Measurements from ENCODE around the gene DNAH1. TPM values are rescaled to one million over a fixed set of nuclear protein-coding genes. Genes with fewer than 3 reads are reported as not detected.

Gene DNAH1
- polyA plus RNA-seq, 5 donors, result 7.2 to 12.4 (median 11.1) TPM

DNA sequence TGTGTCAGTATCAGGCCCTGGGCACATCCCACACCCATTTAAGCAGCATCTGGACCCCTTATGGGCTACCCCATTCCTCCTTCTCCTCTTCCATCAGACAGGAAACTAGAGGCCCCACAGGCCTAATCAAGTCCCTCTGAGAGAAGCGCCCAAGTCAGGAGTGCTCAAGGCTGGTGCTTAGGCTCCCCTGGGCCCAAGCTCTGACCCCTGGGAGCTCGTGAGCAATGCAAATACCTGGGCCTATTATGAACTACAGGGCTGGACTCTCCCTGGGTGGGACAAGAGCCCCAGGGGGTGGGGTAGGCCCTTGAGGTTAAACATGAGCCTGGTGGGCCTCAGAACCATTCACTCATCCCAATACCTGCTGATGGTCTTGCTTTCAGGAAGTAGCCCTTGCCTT is 71.4 kb downstream of the DNAH1 start:
- no peak for DNase-seq

DNA sequence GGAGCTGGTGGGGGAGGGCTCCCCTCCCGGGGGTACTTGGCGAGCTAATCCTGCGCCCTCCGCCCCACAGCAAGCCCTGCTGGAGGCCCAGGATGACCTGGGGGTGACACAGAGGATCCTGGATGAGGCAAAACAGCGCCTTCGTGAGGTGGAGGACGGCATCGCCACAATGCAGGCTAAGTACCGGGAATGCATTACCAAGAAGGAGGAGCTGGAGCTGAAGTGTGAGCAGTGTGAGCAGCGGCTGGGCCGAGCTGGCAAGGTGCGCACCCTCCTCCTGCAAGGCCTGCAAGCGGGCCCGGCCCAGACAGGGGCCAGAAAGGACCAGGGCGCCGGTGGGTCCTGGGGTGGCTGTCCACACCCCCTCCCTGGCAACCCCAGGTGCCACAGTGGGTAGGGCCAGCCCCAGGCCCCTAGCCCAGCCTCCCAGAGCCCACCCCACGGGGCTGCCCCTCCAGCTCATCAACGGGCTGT is 72.3 kb downstream of the DNAH1 start:
- no peak for DNase-seq

DNA sequence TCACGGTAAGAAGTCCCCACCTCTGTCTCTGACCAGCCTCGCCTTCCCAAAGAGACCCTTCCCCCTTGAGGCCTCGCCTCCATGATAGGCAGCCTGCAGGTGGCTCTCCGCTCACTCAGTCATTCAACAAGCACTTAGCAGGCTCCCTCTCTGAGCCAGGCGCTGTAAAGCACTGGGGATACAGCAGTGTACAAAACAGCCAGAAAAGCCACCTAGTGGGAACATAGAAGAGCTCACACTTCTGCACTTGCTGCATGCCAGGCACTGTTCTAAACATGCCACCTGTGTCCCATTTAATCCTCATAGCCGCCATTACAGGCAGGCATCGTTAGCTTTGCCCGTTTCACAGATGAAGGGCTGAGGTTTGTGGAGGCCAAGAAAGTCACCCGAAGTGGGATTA is 72.8 kb downstream of the DNAH1 start:
- DNase-seq, result no peak

DNA sequence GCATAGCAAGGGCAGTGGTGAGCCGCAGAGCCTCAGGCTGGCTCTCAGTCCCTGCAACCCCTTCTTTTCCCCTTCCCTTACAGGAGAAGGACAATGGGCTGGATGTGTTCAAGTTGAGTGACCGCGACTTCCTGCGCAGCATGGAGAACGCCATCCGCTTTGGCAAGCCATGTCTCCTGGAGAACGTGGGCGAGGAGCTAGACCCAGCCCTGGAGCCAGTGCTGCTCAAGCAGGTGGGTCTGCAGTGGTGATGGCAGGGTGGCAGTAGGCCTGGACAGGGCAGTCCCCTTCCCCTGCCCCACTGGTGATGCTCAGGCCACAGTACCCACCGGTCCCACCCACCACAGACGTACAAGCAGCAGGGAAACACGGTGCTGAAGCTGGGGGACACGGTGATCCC is 75.0 kb downstream of the DNAH1 start:
- DNase-seq, result no peak

DNA sequence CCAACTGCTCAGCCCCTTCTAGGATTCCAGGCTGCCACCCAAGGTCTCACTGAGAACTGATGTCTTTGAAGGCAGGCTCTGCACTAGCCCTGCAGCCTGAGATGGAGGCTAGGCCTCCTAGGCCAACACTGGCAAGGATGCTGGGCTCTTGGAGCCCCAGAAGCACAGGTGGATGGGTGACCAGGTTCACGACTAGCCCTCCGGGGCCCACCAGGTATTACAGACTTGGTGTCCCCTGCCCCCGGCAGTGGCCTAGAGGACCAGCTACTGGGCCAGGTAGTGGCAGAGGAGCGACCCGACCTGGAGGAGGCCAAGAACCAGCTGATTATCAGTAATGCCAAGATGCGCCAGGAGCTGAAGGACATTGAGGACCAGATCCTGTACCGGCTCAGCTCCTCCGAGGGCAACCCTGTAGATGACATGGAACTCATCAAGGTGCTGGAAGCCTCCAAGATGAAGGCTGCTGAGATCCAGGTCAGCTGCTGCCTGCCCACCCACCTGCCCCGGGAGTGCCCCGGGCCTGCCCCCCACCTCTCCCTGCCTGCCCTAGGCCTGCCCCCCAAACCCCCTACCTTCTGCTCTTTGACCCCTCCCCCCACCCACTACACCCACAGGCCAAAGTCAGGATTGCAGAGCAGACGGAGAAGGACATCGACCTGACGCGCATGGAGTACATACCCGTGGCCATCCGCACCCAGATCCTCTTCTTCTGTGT is 76.3 kb downstream of the DNAH1 start:
- no peak for DNase-seq

DNA sequence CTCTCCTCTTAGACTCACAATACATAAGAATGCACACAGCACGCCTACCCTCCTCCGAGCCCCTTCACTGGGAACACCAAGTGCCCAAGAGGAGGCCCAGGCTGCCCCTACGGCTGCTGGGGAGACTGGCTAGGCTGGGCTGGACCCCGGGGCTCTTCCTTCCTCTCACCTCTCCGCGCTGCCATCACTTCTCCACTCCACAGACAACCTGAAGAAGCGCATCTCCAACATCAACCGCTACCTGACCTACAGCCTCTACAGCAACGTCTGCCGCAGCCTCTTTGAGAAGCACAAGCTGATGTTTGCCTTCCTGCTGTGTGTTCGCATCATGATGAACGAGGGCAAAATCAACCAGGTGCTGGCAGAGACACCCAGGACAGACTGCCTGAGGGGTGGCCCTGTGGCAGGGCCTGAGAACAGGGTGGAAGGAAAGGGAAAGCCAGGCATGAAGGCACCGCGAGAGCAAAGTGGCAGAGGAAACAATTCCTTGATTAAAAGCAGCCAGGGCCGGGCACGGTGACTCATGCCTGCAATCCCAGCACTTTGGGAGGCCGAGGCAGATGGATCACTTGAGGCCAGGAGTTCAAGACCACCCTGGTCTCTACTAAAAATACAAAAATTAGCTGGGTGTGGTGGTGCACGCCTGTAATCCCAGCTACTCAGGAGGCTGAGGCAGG is 77.2 kb downstream of the DNAH1 start:
- no peak for DNase-seq

DNA sequence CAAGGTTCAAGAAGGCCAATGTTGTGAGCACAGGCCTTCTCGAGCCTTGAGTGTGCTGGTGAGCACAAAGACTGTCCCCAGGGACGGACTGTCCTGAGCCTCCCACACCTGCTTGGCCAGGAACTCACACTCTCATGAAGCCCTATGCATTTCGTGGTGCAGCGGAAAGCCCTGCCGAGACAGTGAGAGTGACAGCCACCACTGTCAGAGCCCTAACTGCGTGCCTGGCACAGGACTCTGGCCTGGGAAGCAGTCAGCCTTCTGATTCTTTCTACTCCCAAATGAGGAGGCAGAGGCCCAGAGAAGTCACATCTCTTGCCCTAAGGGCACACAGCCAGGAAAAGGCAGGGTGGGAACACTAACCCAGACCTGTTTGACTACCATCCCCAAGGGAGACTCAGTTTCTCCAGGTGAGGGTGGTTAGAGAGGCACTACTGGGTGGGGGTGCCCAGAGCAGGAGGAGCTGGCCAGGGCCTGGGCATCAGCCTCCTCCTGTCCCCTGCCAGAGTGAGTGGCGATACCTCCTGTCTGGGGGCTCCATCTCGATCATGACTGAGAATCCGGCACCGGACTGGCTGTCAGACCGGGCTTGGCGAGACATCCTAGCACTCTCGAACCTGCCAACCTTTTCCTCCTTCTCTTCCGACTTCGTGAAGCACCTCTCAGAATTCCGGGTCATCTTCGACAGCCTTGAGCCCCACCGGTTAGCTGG is 78.0 kb downstream of the DNAH1 start:
- DNase-seq, result no peak

DNA sequence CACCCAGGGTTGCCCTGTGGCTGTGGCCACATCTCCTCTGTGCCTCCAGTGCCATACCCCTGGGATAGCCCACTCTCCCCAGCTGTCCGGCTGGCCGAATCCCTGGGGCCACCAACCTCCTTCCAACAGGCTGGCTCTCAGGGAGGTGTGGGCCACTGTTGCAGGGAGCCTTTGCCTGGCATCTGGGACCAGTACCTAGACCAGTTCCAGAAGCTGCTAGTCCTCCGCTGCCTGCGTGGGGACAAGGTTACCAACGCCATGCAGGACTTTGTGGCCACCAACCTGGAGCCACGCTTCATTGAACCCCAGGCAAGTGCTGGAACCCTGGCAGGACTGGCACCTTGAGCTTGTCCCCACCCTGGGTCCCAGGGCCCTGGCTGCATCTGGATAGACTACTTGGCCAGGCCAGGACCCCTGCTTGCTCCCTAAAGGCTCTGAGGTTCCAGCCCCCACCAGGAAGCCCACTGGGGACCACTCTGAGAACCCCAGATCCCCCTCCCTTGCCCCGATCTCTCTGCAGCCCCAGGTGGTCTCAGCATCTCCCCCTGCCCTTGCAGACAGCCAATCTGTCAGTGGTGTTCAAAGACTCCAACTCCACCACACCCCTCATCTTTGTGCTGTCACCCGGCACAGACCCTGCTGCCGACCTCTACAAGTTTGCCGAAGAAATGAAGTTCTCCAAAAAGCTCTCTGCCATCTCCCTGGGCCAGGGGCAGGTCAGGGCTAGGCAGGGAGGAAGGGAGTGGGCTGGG is 78.8 kb downstream of the DNAH1 start:
- DNase-seq, result no peak

DNA sequence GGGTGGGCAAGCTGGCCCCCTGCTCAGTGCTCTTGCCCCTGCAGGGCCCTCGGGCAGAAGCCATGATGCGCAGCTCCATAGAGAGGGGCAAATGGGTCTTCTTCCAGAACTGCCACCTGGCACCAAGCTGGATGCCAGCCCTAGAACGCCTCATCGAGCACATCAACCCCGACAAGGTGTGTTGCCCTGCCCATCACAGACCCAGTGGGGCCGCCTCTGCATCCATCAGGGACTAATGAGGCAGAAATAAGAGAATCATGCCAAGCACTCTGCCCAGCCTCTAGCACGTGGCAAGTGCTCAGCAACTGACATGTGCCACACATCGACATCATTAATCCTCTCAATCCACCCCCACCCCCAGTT is 79.4 kb downstream of the DNAH1 start:
- no peak for DNase-seq

DNA sequence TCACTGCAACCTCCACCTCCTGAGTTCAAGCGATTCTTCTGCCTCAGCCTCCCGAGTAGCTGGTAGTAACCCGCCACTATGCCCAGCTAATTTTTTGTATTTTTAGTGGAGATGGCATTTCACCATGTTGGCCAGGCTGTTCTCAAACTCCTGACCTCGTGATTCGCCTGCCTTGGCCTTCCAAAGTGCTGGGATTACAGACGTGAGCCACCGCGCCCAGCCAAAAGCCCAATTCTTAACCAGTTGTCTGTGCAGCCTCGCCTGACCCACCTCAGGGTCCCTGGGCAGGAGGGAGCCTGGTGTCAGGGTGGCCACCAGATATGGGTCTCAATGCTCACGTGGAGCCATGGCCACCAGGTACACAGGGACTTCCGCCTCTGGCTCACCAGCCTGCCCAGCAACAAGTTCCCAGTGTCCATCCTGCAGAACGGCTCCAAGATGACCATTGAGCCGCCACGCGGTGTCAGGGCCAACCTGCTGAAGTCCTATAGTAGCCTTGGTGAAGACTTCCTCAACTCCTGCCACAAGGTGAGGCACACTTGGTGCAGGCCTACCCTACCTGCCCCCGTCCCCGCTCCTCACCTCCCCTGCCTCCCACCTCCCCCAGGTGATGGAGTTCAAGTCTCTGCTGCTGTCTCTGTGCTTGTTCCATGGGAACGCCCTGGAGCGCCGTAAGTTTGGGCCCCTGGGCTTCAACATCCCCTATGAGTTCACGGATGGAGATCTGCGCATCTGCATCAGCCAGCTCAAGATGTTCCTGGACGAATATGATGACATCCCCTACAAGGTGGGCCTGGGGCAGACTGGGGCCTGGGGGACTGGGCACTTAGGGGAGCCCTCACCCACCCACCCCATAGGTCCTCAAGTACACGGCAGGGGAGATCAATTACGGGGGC is 80.1 kb downstream of the DNAH1 start:
- DNase-seq, result no peak

DNA sequence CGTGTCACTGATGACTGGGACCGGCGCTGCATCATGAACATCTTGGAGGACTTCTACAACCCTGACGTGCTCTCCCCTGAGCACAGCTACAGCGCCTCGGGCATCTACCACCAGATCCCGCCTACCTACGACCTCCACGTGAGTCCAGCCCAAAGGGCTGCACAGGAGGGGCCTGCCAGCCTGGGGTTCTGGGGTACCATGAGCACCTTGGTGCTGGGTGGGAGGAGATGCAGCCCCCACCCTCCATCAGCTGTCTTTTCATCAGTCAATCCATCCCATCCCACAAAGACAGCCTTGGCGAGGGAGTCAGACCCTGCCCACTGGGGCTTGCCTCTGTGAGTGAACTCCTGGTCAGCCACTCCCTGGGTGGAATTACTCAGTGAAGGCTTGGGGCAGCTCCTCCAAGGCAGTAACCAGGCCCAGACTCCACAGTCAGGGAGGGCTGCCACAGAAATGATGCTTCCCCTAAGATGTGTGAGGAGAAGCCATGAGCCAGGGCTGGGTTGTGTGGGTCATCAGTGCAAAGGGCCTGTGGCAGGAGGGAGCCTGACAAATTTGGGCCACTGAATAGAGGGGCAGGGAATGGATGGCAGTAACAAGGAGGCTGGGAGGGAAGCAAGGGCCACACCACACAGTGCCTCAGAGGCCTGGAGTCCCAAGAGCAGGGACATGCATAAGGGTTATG is 80.9 kb downstream of the DNAH1 start:
- DNase-seq, result no peak

DNA sequence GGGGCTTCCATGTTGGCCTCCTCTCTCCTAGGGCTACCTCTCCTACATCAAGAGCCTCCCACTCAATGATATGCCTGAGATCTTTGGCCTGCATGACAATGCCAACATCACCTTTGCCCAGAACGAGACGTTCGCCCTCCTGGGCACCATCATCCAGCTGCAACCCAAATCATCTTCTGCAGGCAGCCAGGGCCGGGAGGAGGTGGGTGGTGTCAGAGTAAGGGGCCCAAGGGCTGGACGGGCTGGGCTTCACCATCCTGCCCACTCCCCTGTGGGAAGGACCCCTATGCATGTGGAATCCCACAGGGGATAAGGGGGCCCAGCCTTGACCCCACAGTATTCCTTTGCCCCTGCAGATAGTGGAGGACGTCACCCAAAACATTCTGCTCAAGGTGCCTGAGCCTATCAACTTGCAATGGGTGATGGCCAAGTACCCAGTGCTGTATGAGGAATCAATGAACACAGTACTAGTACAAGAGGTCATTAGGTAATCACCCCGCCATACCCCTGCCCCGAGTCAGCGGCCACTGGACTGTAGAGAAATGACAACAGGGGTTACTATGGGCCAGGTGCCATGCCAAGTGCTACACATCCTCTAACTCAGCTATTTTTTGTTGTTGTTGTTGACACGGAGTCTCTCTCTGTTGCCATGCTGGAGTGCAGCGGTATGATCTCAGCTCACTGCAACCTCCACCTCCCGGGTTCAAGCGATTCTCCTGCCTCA is 81.7 kb downstream of the DNAH1 start:
- DNase-seq, result no peak

DNA sequence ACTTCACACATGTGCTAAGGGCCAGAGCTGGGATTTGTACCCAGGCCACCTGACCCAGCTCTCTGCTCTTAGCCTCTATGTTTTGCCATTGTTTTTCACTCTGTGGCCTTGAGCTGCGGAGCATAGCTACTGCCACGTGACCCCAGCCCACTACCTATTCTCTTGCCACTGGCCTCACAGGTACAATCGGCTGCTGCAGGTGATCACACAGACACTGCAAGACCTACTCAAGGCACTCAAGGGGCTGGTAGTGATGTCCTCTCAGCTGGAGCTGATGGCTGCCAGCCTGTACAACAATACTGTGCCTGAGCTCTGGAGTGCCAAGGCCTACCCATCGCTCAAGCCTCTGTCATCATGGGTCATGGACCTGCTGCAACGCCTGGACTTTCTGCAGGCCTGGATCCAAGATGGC is 82.6 kb downstream of the DNAH1 start:
- no peak for DNase-seq

DNA sequence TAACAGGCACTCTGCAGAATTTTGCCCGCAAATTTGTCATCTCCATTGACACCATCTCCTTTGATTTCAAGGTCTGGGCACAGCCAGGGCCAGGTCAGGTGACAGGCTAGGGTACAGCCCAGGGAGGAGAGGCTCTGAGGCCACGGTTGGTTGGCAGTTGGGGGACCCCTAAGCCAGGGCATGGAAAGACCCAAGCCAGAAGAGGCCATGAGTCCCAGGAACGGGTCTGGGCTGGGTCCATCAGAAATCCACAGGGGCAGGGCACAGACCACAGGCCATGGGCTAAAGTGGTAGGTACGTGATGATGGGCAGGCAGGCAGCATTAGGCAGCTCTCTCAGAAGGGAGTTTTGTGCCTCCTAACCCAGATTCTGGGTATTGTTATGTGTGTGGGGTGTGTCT is 83.0 kb downstream of the DNAH1 start:
- no peak for DNase-seq

DNA sequence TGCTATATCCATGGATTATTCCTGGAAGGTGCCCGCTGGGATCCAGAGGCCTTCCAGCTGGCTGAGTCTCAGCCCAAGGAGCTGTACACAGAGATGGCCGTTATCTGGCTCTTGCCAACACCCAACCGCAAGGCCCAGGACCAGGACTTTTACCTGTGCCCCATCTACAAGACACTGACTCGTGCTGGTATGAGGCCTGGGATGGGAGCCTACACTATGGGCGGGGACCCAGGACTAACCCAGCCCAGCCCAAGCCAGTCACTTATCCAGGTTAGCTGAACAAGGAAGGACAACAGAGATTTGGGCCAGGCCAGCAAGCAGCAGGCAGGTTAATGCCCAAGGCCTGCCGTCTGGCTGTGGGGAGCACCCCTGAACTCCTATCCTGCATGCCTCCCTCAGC is 83.5 kb downstream of the DNAH1 start:
- DNase-seq, result no peak

DNA sequence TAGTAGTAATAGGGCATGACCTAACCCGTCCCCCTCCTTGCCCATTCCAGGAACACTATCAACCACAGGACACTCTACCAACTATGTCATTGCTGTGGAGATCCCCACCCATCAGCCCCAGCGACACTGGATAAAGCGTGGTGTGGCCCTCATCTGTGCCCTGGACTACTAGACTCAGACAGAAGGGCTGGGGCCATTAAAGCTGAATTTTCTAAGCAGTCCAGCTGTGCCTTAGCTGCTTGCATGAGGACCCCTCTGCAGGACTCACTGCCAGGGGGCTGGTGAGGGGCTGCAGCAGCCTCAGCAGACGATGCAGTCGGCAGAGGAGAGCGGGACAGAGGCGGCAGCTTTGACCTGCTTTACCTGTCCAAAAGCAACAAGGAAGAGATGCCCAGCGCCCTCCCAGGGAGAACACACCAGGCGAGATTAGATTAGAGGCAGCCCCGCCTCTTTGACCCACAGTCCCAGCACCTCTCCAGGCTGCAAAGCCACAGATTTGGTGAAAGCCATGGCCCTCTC is 84.2 kb downstream of the DNAH1 start:
- no peak for DNase-seq

DNA sequence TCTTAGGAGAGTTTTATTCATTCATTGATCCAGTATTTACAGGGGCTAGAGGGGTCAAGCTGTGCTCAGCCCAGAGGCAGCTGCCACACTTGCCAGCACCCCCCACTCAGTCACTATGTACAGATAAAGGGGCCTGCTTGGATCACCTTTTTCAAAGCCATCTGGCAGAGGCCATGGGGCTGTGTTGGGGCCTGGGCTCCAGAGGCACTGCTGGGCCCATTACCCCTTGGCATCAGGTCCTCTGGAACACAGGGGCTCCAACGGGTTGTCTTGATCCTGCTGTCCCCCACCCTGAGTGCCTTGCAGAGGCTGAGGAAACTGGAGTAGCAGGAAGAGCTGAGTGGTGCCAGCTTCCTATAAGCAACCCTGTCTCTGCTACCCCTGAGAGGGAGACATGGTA is 84.9 kb downstream of the DNAH1 start:
- DNase-seq, result no peak

DNA sequence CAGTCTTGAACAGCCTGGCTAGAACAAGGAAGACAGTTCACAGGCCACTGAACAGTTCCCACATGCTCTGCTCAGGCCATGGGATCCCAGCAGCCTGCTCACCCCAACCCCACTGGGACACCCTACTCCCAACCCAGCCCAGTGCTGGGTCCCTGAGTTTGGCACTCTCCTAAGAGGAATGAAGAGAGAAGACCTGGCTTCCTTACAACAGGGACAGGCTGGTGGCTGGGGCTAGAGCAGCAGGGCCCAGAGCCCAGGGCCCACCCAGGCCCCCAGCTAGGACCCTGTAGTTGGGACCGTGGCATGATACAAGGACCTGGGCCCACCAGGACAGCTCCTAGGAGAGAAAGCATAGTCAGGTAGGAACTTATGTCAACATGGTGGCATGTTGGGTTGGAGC is 85.4 kb downstream of the DNAH1 start:
- DNase-seq, result no peak

DNA sequence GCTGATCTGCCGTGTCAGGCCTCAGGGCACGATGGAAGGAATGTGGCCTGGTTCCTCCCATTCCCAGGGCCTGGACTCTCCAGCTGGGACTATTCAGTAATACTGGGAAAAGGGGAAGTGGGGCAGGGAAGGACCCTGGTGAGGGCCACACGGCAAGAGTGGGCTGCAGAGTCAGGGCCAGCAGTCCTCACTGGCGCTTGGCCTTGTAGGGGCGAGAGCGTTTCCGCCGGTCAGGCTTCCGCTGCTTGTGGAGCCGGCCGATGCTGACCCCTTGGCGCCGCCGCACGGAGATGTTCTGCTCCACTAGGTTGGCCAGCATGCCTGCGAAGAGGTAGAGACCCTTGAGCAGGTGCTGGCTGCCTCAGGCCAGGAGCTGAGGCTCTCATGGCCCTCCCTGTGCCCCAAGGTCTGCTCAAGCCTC is 86.0 kb downstream of the DNAH1 start:
- no peak for DNase-seq
